Hepatocyte (in vitro differentiated cells): ENCODE data around the gene IGLL5.

ENCODE experiments used
- EZH2 ChIP-seq: fragments of 200-600 bp; sonication (generic); IDR thresholded peaks from 2 replicates; pipeline ENCODE4 v1.6.1; 2016; ENCODE audit warnings: antibody characterized with exemption, mild to moderate bottlenecking, borderline replicate concordance
- EZH2phosphoT487 ChIP-seq: fragments of 200-600 bp; sonication (generic); IDR thresholded peaks from one replicate; pipeline ENCODE4 v1.6.1; 2018; ENCODE audit warnings: antibody characterized with exemption, mild to moderate bottlenecking, low read depth, moderate library complexity; ENCODE audit not compliant: unreplicated experiment, severe bottlenecking
- TF ChIP-seq, protein P1 (sequence below): fragments of 200-600 bp; sonication (generic); IDR thresholded peaks from 2 replicates; pipeline ENCODE4 v1.5.1; 2016; ENCODE audit warnings: antibody characterized with exemption, mild to moderate bottlenecking; ENCODE audit not compliant: poor library complexity

GRCh38 chr22:22918297-22918965 lies 30.8 kb downstream of the IGLL5 start:
- TF ChIP-seq, protein P1, sequence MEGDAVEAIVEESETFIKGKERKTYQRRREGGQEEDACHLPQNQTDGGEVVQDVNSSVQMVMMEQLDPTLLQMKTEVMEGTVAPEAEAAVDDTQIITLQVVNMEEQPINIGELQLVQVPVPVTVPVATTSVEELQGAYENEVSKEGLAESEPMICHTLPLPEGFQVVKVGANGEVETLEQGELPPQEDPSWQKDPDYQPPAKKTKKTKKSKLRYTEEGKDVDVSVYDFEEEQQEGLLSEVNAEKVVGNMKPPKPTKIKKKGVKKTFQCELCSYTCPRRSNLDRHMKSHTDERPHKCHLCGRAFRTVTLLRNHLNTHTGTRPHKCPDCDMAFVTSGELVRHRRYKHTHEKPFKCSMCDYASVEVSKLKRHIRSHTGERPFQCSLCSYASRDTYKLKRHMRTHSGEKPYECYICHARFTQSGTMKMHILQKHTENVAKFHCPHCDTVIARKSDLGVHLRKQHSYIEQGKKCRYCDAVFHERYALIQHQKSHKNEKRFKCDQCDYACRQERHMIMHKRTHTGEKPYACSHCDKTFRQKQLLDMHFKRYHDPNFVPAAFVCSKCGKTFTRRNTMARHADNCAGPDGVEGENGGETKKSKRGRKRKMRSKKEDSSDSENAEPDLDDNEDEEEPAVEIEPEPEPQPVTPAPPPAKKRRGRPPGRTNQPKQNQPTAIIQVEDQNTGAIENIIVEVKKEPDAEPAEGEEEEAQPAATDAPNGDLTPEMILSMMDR = no peak
- TF ChIP-seq EZH2 = no peak
- TF ChIP-seq EZH2phosphoT487 = no peak
